ES-I3 (cell line): ENCODE data around the gene LYPD6B.

Experiments
- H3K36me3 ChIP-seq: 2 replicates; pipeline ENCODE4 v1.6.1; 2013; ENCODE audit warnings: mild to moderate bottlenecking, low read length, control low read depth, moderate library complexity; ENCODE audit not compliant: insufficient read depth
- H3K4me1 ChIP-seq: 2 replicates; pipeline ENCODE4 v1.6.1; 2013; ENCODE audit warnings: mild to moderate bottlenecking, control low read depth, low read length; ENCODE audit not compliant: insufficient read depth
- H3K9ac ChIP-seq: 2 replicates; pipeline ENCODE4 v1.6.1; 2013; ENCODE audit warnings: low read depth, mild to moderate bottlenecking, low read length, moderate library complexity
- H3K9me3 ChIP-seq: 2 replicates; pipeline ENCODE4 v1.6.1; 2013; ENCODE audit warnings: mild to moderate bottlenecking, low read length, moderate library complexity; ENCODE audit not compliant: control insufficient read depth, insufficient read depth

The LYPD6B gene

DNA sequence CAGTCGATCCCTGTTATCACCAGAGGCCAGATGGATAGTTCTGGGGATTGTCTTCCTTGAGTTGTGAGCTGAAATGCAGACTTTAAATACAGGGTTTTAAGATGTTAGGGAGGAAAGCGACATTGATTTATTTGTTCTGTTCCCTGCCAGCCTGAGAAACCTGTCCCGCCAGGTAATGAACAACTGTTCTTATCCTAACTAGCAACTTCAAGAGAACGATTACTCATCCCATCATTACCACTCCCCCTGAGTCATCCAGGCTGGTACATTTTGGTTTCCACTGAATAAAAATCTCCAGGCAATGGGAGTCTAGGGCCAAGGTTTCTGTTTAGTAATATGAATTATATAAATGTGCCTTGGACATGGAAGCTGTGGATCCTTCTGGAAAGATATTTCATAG is 131.2 kb downstream of the LYPD6B start:
- Histone ChIP-seq H3K9ac (no peak overlapping the region), H3K4me1 (peaks cover 4% of the 10 kb centered on the region; the same call in 1 of the 2 replicates), H3K36me3 (no peaks in the 10 kb centered on the region), H3K9me3 (no peaks in the 10 kb centered on the region; the same call in 1 of the 2 replicates)

DNA sequence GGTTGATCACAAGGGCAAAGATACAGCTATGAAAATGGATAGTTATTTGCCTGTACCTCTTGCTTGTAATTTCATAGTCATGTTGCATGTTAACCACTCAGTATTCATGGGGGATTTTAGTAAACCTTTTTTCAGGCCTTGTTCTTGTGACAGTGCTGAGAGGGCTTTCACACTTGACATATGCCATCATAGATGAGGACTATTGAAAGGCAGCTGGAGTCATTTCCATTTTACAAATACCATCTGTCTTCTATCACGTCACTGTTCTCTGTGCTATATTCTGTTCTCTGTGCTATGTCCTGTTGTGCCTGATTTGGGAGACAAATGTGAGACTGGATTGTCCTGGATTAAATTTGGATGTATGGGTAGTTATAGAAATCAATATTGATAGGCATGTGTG is 131.7 kb downstream of the LYPD6B start:
- Histone ChIP-seq H3K9ac (no peak overlapping the region), H3K9me3 (no peaks in the 10 kb centered on the region), H3K4me1 (peaks cover 4% of the 10 kb centered on the region; the same call in 1 of the 2 replicates), H3K36me3 (no peaks in the 10 kb centered on the region)

DNA sequence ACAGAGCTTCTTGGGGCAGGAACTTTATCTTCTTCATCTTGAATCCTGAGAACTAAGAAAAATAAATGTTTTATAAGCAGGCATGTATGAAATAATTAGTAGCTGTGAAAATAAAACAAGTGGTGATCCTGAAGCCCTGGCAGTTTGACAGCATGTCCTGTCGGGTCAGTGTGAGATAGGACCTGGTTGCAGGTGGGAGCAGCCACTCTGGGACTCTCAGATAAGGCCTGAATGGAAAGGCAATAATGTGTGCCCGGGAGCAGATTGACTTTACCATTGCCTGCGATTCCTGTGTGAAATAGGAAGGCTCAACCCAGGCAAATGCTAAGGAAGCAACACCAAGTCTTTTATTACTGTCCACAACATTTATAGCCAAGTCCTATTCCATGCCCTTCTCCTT is 132.4 kb downstream of the LYPD6B start:
- Histone ChIP-seq H3K9me3 (no peaks in the 10 kb centered on the region), H3K36me3 (no peaks in the 10 kb centered on the region), H3K9ac (no peak overlapping the region), H3K4me1 (peaks cover 4% of the 10 kb centered on the region; the same call in 1 of the 2 replicates)

DNA sequence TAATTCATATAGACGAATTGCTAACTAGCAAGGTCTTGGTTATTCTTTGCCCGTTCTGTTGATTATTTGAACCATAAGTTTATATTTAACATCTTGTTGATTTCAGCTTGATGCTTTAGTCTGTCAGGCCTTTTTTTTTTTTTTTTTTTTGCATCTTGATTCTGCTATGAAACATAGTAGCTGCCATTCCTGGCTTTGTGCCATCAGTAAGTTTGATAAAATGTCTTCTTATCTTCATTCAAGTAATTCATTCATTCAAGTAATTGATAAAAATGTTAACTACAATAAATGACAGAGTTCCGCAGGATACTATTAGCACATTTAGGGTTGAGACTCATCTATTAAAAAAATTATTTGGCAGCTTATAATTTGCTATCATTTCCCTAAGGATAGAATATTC is 134.7 kb downstream of the LYPD6B start:
- Histone ChIP-seq H3K4me1 (no peaks in the 10 kb centered on the region; the same call in 1 of the 2 replicates), H3K9me3 (no peaks in the 10 kb centered on the region), H3K36me3 (no peaks in the 10 kb centered on the region), H3K9ac (no peak overlapping the region)

DNA sequence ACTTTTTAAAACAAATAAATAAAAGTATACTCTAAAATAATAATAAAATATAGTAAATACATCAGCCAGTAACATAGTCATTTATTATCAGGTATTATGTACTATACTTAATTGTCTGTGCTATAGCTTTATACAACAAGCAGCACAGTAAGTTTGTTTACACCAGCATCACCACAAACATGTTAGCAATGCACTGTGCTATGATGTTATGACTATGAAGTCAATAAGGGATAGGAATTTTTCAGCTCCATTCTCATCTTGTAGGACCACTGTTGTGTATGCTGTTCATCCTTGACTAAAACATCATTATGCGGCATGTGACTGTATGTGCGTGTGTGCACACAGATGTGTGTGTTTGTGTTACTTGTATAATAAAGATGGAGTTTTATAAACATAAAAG is 137.5 kb downstream of the LYPD6B start:
- no peaks in the 10 kb centered on the region for H3K9me3 ChIP-seq
- H3K36me3 ChIP-seq = no peaks in the 10 kb centered on the region
- H3K9ac ChIP-seq = no peak overlapping the region
- no peaks in the 10 kb centered on the region for H3K4me1 ChIP-seq

DNA sequence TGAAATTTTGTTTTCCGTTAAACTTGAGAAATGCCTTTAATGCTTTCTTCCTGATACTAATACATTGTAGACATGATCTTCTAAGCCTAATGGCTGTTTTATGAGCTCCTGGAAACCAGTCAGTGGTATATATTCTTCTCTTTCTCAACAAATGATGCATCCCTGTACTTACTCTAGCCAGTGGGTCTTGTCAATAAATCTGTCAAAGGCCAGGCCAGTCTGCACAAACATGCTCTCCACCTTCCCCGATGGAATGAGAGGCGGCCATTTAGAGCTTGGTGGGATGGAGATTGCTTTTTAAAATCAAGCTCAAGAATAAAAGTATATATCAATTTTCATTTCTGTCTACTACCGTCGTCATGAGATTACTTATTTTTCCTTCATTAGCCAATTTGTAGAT is 140.1 kb downstream of the LYPD6B start:
- no peak overlapping the region for H3K9ac ChIP-seq
- H3K36me3 ChIP-seq = no peaks in the 10 kb centered on the region
- no peaks in the 10 kb centered on the region for H3K9me3 ChIP-seq
- no peaks in the 10 kb centered on the region for H3K4me1 ChIP-seq

DNA sequence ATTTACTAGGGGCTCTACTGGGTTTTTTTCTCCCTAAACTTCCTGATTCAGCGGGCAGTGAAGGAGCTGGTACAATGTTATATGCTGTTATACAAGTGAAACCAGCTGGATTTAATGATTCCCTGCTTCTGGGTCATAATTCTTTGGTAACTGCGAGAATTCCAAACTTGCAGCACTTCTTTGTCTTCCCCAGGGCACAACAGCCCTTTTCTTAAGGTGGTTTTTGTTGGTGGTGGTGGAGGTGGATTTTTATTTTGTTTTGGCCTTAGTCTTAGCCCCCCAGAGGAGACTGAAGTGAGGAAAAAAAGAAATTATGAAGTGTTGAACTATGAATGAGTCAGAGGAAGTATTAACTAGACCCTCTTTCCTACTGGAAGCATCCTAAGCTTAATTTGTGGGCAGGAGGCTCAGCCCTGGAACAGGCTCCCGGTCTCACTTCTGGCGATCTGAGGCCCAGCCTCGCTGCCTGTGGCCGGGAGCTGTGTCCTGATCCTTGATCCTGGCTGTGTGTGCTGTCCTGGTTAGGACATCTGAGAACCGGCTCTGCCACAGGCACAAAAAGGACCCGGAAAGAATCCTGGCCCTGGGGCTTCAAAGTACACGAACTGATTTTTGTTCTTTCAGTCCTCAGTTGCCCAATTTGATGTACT is 141.9 kb downstream of the LYPD6B start:
- no peaks in the 10 kb centered on the region for H3K4me1 ChIP-seq

DNA sequence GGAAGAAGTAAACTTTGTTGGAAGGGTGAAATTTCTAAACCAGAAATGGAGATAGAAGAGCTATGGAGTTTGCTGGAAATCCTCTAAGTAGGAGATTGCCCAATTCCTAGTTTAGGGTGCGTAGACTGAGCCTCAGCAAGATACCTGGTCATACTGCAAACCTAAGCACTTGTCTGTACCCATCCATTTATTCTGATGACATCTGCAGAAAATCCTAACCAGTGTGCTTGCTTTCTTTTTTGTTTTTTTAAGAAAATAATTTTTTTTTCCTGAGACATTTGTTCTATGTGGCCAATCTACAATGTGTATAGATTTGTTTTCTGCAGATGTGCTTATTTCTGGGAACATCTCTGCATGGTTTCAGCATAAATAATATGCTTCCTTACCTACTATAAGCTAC is 144.7 kb downstream of the LYPD6B start:
- Histone ChIP-seq H3K9me3 (no peaks in the 10 kb centered on the region), H3K4me1 (no peaks in the 10 kb centered on the region), H3K36me3 (no peaks in the 10 kb centered on the region), H3K9ac (no peak overlapping the region)

More for the DNA sequence above, 141.9 kb downstream of the LYPD6B start:
- Histone ChIP-seq H3K9me3 (no peaks in the 10 kb centered on the region), H3K9ac (no peak overlapping the region), H3K36me3 (no peaks in the 10 kb centered on the region)

DNA sequence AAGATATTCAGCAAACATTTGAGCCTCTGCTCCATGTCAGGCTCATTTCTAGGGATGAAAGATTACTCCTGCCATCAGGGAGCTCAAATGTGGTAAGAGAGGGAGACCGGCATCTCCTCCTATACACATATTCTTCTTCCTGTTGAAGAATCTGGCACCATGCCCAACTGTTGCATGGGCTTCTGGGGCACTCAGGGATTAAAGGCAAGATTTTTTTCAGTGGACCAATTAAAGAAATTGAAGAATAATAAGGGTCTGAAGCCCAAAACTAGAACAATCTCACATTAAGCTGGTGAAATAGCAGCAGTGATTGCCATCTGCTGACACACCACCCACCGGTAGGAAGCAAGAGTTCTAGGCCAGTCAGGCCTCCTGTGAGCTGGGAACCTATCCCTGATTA is 146.5 kb downstream of the LYPD6B start:
- Histone ChIP-seq H3K9ac (no peak overlapping the region), H3K4me1 (no peaks in the 10 kb centered on the region)

DNA sequence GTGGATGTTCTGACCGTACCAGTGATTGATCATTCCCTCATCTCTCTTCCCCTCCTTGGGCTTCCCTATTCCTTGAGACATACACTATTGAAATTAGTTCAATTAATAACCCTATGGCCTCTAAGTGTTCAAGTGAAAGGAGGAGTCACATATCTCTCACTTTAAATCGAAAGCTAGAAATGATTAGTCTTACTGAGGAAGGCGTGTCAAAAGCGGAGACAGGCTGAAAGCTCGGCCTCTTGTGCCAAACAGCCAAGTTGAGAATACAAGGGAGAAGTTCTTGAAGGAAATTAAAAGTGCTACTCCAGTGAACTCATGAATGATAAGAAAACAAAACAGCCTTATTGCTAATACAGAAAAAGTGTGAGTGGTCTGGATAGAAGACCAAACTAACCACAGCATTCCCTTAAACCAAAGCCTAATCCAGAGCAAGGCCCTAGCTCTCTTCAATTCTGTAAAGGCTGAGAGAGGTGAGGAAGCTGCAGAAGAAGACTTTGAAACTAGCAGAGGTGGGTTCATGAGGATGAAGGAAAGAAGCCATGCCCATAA is 147.5 kb downstream of the LYPD6B start:
- Histone ChIP-seq H3K9me3 (no peaks in the 10 kb centered on the region), H3K9ac (no peak overlapping the region), H3K36me3 (no peaks in the 10 kb centered on the region), H3K4me1 (no peaks in the 10 kb centered on the region)

More for the DNA sequence above, 146.5 kb downstream of the LYPD6B start:
- Histone ChIP-seq H3K36me3 (no peaks in the 10 kb centered on the region), H3K9me3 (no peaks in the 10 kb centered on the region)

DNA sequence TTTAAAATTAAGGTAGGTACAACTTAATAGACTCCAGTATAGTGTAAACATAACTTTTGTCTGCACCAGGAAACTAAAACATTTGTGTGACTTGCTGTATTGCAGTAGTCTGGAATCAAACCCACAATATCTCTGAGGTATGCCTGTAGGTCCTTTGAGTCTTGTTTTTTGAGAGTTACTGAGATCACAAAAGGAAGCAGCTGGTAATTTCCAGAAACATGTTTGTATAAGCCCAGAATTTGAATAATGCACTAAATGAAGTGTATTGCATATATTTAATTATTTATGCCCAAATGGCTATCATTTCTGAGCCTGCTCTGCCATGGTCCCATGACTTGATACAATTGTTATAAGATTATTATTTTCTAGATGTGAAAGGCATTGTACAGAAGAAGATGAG is 148.6 kb downstream of the LYPD6B start:
- Histone ChIP-seq H3K36me3 (no peaks in the 10 kb centered on the region), H3K4me1 (no peaks in the 10 kb centered on the region), H3K9me3 (no peaks in the 10 kb centered on the region), H3K9ac (no peak overlapping the region)

DNA sequence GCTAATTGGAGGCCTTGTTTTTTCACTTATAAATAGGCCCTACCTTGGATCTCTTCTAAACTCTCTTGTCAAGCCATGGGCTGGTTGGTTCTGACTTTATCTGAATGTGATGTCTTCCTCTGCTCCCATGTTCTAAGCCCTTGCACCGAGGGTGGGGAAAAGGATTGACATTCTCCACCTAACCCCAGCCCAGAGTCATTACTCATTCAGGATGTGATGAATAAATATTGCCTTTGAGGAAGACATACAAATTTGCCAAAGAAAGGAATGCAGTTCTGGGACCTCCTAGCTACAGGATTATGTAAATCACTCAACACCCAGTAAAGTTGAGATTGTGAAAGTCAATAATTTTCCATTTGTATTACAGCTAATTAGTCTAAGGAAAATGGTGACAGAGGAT is 149.8 kb downstream of the LYPD6B start:
- no peak overlapping the region for H3K9ac ChIP-seq
- H3K36me3 ChIP-seq = no peaks in the 10 kb centered on the region
- H3K4me1 ChIP-seq = no peaks in the 10 kb centered on the region
- no peaks in the 10 kb centered on the region for H3K9me3 ChIP-seq

DNA sequence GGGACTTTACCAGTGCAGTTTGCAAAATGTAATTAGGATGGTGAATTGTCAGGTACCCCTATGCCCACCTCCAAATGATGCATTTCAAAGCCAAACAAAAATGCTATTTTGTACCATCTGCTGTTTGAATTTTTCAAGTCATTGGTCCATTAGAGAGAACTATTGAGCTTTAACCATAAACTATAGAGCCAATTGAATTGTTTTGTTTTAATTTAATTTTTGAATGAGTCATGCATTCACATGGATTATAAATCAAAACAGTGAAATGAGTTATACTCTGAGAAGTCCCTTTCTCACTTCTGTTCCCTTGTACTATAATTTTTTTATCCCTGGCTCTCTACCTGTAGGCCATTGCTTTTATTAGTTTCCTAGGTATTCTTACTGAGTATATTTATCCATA is 151.3 kb downstream of the LYPD6B start:
- Histone ChIP-seq H3K4me1 (no peaks in the 10 kb centered on the region), H3K36me3 (no peaks in the 10 kb centered on the region), H3K9ac (no peak overlapping the region), H3K9me3 (no peaks in the 10 kb centered on the region)

DNA sequence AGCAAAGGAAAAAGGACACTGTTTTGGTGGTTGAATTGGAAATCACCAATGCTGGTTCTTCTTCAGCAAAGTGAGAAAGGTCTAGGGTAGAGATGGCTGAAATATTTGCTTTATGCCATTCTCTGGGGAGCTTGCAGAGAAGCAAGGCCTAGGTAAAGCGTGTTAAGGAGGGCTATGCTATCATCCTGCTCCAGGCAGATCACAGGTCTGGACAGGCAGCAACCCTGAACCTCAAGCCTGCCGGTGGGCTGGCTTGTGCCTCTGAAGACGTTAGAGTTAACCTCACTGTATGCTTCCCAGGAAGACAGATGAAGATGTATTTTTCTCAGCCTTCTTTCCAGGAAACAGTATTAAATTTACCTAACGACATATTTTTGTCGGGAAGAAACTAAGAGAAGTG is 153.4 kb downstream of the LYPD6B start:
- Histone ChIP-seq H3K9me3 (no peaks in the 10 kb centered on the region), H3K4me1 (no peaks in the 10 kb centered on the region), H3K9ac (no peak overlapping the region), H3K36me3 (no peaks in the 10 kb centered on the region)

DNA sequence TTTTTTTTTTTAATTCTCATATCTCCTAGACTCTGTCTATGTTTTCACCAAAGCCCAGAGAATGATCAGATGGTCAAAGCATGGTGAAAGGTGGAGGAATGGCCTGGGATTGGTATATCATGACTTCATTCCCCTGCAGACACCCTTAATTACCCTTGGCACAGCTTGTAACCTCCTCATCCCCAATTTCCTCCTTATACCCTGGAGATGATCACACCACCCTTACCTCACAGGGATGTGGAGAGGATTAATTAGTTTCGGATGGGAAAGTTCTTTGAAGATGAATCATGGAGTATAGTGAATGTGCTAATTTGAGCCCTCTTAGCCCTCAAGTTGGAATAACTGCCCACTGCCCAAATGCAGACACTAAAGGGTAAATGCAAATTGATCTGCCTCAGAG is 153.9 kb downstream of the LYPD6B start:
- no peaks in the 10 kb centered on the region for H3K4me1 ChIP-seq
- H3K36me3 ChIP-seq = no peaks in the 10 kb centered on the region
- no peaks in the 10 kb centered on the region for H3K9me3 ChIP-seq
- no peak overlapping the region for H3K9ac ChIP-seq
